ENCODE measurements around the gene MYZAP. TPM values are rescaled to one million over a fixed set of nuclear protein-coding genes. Genes with fewer than 3 reads are reported as not detected.

MYZAP gene
- polyA plus RNA-seq, 6 donors from 2014 or later: 4.5 to 15.3 (median 7.4) TPM

GRCh38 chr15:57619746-57620145 lies 28.0 kb downstream of the MYZAP start:
- Mint-ChIP-seq H3K36me3 (peaks cover 9 to 43% of the 10 kb centered on the region in 2 donors), H3K4me3 (peak overlapping the region in 1 of 8 donors; percentile 13), H3K27ac (no peak overlapping the region), H3K9me3 (no peaks in the 10 kb centered on the region), H3K4me1 (peaks cover 0 to 12% (median 6%) of the 10 kb centered on the region in 3 donors), H3K27me3 (peaks cover 0 to 7% (median 0%) of the 10 kb centered on the region in 3 donors)
- no peak for DNase-seq
- no peak for ATAC-seq (ENCODE audit: low read depth in 2 of 2)

- H3K27me3 Mint-ChIP-seq: peaks cover 0 to 4% (median 0%) of the 10 kb centered on the region in 3 donors
- no peak for ATAC-seq (ENCODE audit: low read depth in 2 of 2)
- peaks cover 8 to 25% of the 10 kb centered on the region in 2 donors for H3K36me3 Mint-ChIP-seq
- H3K27ac Mint-ChIP-seq: no peak overlapping the region
- H3K9me3 Mint-ChIP-seq: no peaks in the 10 kb centered on the region
- peaks cover 0 to 4% (median 0%) of the 10 kb centered on the region in 3 donors for H3K4me1 Mint-ChIP-seq
- DNase-seq: no peak
- H3K4me3 Mint-ChIP-seq: peak overlapping the region in 1 of 8 donors; percentile 16
Measured at GRCh38 chr15:57624730-57625129, 33.0 kb downstream of the MYZAP start.

DNA sequence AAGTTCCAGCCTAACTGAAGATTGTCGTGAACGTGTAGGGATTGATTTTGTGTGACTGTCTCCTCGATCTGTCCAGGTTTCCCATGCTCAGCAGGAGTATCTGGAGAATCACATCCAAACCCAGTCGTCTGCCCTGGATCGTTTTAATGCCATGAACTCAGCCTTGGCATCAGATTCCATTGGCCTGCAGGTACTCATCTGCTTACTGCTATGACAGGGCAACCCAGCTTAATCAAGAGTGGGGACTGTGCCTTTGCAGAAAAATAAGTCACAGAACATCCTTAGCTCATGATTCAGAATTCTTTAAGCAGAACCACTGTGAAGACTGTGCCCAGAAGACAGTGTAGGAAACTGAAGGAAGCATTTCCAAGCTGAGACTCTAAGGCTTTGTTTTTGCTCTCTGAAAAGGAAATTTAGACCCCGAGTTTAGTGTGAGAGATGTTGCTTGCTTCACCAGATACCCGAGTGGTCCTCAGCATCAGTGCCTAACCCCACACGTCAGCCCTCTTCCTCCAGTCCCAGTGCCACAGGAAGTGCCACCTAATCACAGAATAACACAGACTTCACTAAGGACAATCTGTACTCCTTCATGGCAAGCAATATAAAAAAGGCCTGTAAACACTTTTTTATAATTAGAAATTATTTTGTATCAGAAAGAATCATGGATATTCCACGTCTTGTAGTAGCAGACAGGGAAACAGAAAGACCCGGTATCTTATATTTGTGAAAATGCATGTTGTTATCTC lies 34.2 kb downstream of the MYZAP start:
- Mint-ChIP-seq H3K27me3 (peaks cover 0 to 4% (median 0%) of the 10 kb centered on the region in 3 donors), H3K27ac (peak overlapping the region in 3 of 6 donors; percentile 24 to 77 (median 42)), H3K4me3 (peak overlapping the region in 1 of 8 donors; percentile 42), H3K4me1 (peaks cover 0 to 4% (median 0%) of the 10 kb centered on the region in 3 donors), H3K9me3 (no peaks in the 10 kb centered on the region), H3K36me3 (peaks cover 8 to 24% of the 10 kb centered on the region in 2 donors)
- ATAC-seq (ENCODE audit: low read depth in 2 of 2) (no peak), DNase-seq (no peak)

- Mint-ChIP-seq H3K4me3 (no peak overlapping the region), H3K27ac (no peak overlapping the region), H3K36me3 (peaks cover 8 to 24% of the 10 kb centered on the region in 2 donors), H3K27me3 (peaks cover 0 to 4% (median 0%) of the 10 kb centered on the region in 3 donors), H3K9me3 (no peaks in the 10 kb centered on the region), H3K4me1 (peaks cover 0 to 4% (median 0%) of the 10 kb centered on the region in 3 donors)
- DNase-seq (no peak), ATAC-seq (ENCODE audit: low read depth in 2 of 2) (no peak)
Measured at GRCh38 chr15:57626713-57627440, 35.2 kb downstream of the MYZAP start.

- Mint-ChIP-seq H3K27me3 (peaks cover 0 to 4% (median 0%) of the 10 kb centered on the region in 3 donors), H3K9me3 (no peaks in the 10 kb centered on the region), H3K4me1 (no peaks in the 10 kb centered on the region), H3K4me3 (no peak overlapping the region), H3K27ac (peak overlapping the region in 1 of 6 donors; percentile 63), H3K36me3 (peaks cover 4 to 22% of the 10 kb centered on the region in 2 donors)
- no peak for ATAC-seq (ENCODE audit: low read depth in 2 of 2)
- no peak for DNase-seq
Measured at GRCh38 chr15:57631386-57632110, 39.8 kb downstream of the MYZAP start.

- H3K27me3 Mint-ChIP-seq: no peaks in the 10 kb centered on the region
- H3K27ac Mint-ChIP-seq: no peak overlapping the region
- peak overlapping the region in 1 of 8 donors; percentile 1 for H3K4me3 Mint-ChIP-seq
- ATAC-seq (ENCODE audit: low read depth in 2 of 2) (no peak), DNase-seq (no peak)
- H3K9me3 Mint-ChIP-seq: no peaks in the 10 kb centered on the region
- H3K36me3 Mint-ChIP-seq: peaks cover 4 to 30% of the 10 kb centered on the region in 2 donors
- H3K4me1 Mint-ChIP-seq: no peaks in the 10 kb centered on the region
Measured at GRCh38 chr15:57634290-57634689, 42.6 kb downstream of the MYZAP start.

GRCh38 chr15:57635300-57635909 lies 43.7 kb downstream of the MYZAP start:
- Mint-ChIP-seq H3K9me3 (no peaks in the 10 kb centered on the region), H3K4me3 (no peak overlapping the region), H3K27ac (peak overlapping the region in 1 of 6 donors; percentile 12), H3K27me3 (no peaks in the 10 kb centered on the region), H3K36me3 (peaks cover 10 to 38% of the 10 kb centered on the region in 2 donors), H3K4me1 (no peaks in the 10 kb centered on the region)
- ATAC-seq (ENCODE audit: low read depth in 2 of 2): no peak
- no peak for DNase-seq

DNA sequence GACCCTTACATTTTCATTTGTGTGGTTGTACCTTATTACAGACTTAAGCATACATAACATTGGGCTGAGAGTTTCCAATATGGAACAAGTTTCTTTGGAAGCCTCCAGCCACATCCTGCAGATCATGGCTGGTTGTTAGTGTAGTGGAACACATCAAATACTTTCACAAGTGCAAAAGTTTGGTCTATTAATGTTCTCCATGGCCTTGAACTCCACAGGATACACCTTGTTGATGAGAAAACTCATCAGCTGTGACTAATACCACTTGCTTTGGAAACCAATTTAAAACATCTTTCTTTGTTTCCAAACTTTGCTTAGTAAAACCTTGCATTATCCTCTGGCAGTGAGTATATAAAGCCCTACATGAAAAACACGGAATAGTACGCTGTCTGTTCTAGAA lies 46.1 kb downstream of the MYZAP start:
- Mint-ChIP-seq H3K9me3 (no peaks in the 10 kb centered on the region), H3K4me1 (no peaks in the 10 kb centered on the region), H3K36me3 (peaks cover 13 to 28% of the 10 kb centered on the region in 2 donors), H3K4me3 (no peak overlapping the region), H3K27me3 (no peaks in the 10 kb centered on the region), H3K27ac (no peak overlapping the region)
- DNase-seq (no peak), ATAC-seq (ENCODE audit: low read depth in 2 of 2) (no peak)

DNA sequence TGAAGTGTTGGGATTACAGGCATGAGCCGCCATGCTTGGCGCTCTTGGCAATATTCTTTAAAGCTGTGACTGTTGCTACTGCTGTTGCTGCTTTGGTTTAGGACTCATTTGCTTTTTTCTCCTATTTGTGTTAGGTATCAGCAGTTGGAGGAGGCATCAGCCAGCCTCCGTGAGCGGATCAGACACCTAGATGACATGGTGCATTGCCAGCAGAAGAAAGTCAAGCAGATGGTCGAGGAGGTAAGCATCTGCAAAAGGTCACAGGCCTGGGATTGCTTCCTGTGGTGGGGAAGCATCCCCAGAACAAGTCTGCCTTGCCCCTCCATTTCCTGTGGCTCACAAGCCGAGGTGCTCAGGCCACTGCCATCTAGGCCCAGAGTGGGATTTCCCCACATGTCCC lies 47.6 kb downstream of the MYZAP start:
- H3K4me1 Mint-ChIP-seq: no peaks in the 10 kb centered on the region
- H3K27me3 Mint-ChIP-seq: no peaks in the 10 kb centered on the region
- H3K9me3 Mint-ChIP-seq: no peaks in the 10 kb centered on the region
- no peak overlapping the region for H3K4me3 Mint-ChIP-seq
- no peak for ATAC-seq (ENCODE audit: low read depth in 2 of 2)
- H3K36me3 Mint-ChIP-seq: peaks cover 16 to 18% of the 10 kb centered on the region in 2 donors
- H3K27ac Mint-ChIP-seq: peak overlapping the region in 1 of 6 donors; percentile 92
- no peak for DNase-seq

DNA sequence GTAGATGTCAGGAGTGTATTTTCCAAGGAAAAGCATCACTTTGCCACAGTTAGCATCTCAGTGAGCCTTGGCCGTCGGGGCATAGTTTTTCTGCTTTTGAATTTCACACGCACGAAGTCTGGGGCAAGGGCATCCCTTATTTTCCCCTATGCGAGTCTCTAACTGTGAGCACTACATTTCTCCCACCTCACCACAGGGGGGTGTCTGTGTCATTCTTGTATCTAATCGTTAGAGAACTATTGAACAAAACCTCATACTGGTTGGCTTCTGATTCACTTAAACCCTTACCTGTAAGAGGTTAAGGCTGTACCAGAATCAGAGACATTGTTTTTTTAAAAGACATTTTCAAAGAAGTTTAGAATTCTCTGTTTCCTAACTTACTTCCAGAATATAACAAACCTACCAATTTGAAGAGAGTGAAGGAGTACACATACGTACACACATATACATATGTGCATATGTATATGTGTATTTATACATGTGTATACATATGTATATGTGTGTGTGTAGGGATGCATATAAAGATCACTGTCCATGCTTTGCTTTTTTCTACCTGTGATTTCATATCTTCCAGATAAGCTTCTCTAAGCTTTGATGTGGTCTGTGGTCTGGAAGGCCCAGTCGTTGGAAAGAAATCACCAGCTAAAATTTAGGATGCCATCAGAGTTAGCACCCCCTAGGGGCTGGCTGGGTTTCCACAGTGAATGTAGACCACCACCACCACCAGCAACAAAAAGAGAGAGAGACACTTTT lies 49.4 kb downstream of the MYZAP start:
- Mint-ChIP-seq H3K9me3 (no peaks in the 10 kb centered on the region), H3K27me3 (no peaks in the 10 kb centered on the region), H3K36me3 (peaks cover 20 to 28% of the 10 kb centered on the region in 2 donors), H3K4me1 (peaks cover 0 to 6% (median 6%) of the 10 kb centered on the region in 3 donors), H3K4me3 (no peak overlapping the region), H3K27ac (no peak overlapping the region)
- ATAC-seq (ENCODE audit: low read depth in 2 of 2) (peak in 1 of 2 donors; percentile 40), DNase-seq (peak; percentile 10)

- DNase-seq (no peak), ATAC-seq (ENCODE audit: low read depth in 2 of 2) (no peak)
- H3K4me1 Mint-ChIP-seq: peaks cover 12 to 27% (median 25%) of the 10 kb centered on the region in 3 donors
- no peaks in the 10 kb centered on the region for H3K27me3 Mint-ChIP-seq
- no peaks in the 10 kb centered on the region for H3K9me3 Mint-ChIP-seq
- H3K36me3 Mint-ChIP-seq: peaks cover 16 to 30% of the 10 kb centered on the region in 2 donors
- no peak overlapping the region for H3K27ac Mint-ChIP-seq
- H3K4me3 Mint-ChIP-seq: no peak overlapping the region
Measured at GRCh38 chr15:57643826-57644225, 52.1 kb downstream of the MYZAP start.

DNA sequence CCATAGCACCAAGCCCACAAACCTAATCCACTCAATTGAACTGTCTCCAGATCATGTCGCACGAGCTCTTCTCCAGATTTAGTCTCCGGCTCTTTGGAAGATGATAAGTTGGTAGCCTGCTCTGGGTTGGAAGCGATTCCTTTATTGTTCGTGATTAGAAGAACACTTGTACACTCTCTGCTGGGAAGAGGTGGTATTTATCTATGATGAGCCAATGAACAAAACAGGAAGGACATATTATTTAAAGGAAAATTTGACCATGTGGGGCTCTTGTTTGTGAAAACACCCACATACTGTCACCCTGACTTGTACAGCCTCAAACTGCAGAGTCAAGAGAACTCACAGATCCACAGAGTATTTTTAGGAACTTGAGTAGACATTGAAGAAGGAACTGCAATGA lies 54.4 kb downstream of the MYZAP start:
- ATAC-seq (ENCODE audit: low read depth in 2 of 2) (no peak), DNase-seq (no peak)
- peak overlapping the region in 1 of 8 donors; percentile 16 for H3K4me3 Mint-ChIP-seq
- peak overlapping the region in 4 of 6 donors; percentile 1 to 65 (median 53) for H3K27ac Mint-ChIP-seq
- peaks cover 19 to 25% of the 10 kb centered on the region in 2 donors for H3K36me3 Mint-ChIP-seq
- no peaks in the 10 kb centered on the region for H3K27me3 Mint-ChIP-seq
- no peaks in the 10 kb centered on the region for H3K9me3 Mint-ChIP-seq
- H3K4me1 Mint-ChIP-seq: peaks cover 12 to 27% (median 25%) of the 10 kb centered on the region in 3 donors
